Caco-2 (cell line): ENCODE data around the gene DGKG. TPM values are rescaled to one million over a fixed set of nuclear protein-coding genes. Genes with fewer than 3 reads are reported as not detected.

Source experiments
- BruUV-seq: library from RNA; stranded (reverse); fragments of 400-500 nt; replicated peaks from 2 replicates; lab custom pipeline; 2021; lab: Mats Ljungman, UMichigan
- CTCF ChIA-PET: fragments of 300-600 bp; sonication (Branson Sonifier 250); formaldehyde crosslinking; loops from one replicate; lab custom pipeline; 2022; ENCODE audit warnings: antibody characterized with exemption; lab: Charles Lee
- POLR2A ChIA-PET: fragments of 300-600 bp; sonication (Branson Sonifier 250); formaldehyde crosslinking; loops from one replicate; lab custom pipeline; 2022; ENCODE audit warnings: antibody characterized with exemption; lab: Charles Lee
- DNase-seq, 2 experiments: peaks; one replicate each; pipeline versions ENCODE4 v3.0.0 to v3.0.0-alpha.2; 2020 to 2022
- H3K27me3 ChIP-seq: replicated peaks from 2 replicates; pipeline ENCODE4 v1.6.0; 2011; ENCODE audit warnings: low read length; ENCODE audit not compliant: control insufficient read depth, insufficient read depth
- H3K36me3 ChIP-seq: 2 replicates; pipeline ENCODE4 v1.5.1; 2011; ENCODE audit warnings: low read length; ENCODE audit not compliant: control insufficient read depth, insufficient read depth
- H3K4me1 ChIP-seq: fragments of 250-450 bp; sonication (Bioruptor Pico); 2 replicates; pipeline ENCODE4 v1.5.1; 2020; ENCODE audit warnings: mild to moderate bottlenecking
- H3K4me3 ChIP-seq: 2 replicates; pipeline ENCODE4 v1.5.1; 2011; ENCODE audit warnings: low read depth, mild to moderate bottlenecking, control low read depth, low read length
- H3K9me3 ChIP-seq: fragments of 250-450 bp; sonication (Bioruptor Pico); 2 replicates; pipeline ENCODE4 v1.5.1; 2020; ENCODE audit warnings: mild to moderate bottlenecking, moderate library complexity
- H3K27ac Mint-ChIP-seq: one replicate; pipeline ENCODE4 v1.8.0; 2022; ENCODE audit warnings: mixed read lengths; ENCODE audit not compliant: unreplicated experiment
- H3K27me3 Mint-ChIP-seq: one replicate; pipeline ENCODE4 v1.8.0; 2022; ENCODE audit warnings: mixed read lengths; ENCODE audit not compliant: insufficient read depth, unreplicated experiment
- H3K36me3 Mint-ChIP-seq: one replicate; pipeline ENCODE4 v1.8.0; 2022; ENCODE audit warnings: mild to moderate bottlenecking, mixed read lengths; ENCODE audit not compliant: insufficient read depth, unreplicated experiment
- H3K4me1 Mint-ChIP-seq: one replicate; pipeline ENCODE4 v1.8.0; 2022; ENCODE audit warnings: low read depth, mixed read lengths; ENCODE audit not compliant: unreplicated experiment
- H3K4me3 Mint-ChIP-seq: one replicate; pipeline ENCODE4 v1.8.0; 2022; ENCODE audit warnings: mild to moderate bottlenecking, moderate library complexity, mixed read lengths; ENCODE audit not compliant: unreplicated experiment
- H3K9me3 Mint-ChIP-seq: one replicate; pipeline ENCODE4 v1.8.0; 2022; ENCODE audit warnings: mixed read lengths; ENCODE audit not compliant: unreplicated experiment
- intact Hi-C: fragments of 100-400 bp; cut with micrococcal nuclease; formaldehyde crosslinking; loops from one replicate; pipeline ENCODE4 v1.10.0; 2022; ENCODE audit not compliant: unreplicated experiment
- total RNA-seq: library from RNA; stranded (reverse); gene quantifications from 2 replicates; pipeline ENCODE4 v1.2.3, GENCODE V29; 2022
- TF ChIP-seq, protein P1 (sequence below), 2 experiments: fragments of 200-600 bp in 1 of 2; IDR thresholded peaks; 1 replicate in 1 of 2; 2 replicates in 1 of 2; pipeline versions ENCODE4 v1.5.1 to v1.8.0; 2011 to 2022; ENCODE audit warnings: antibody characterized with exemption in 1 of 2, control low read depth in 1 of 2, inconsistent platforms in 1 of 2, low read depth in 1 of 2, low read length in 1 of 2, mild to moderate bottlenecking in 1 of 2, moderate library complexity in 1 of 2; ENCODE audit not compliant: insufficient read depth in 1 of 2, severe bottlenecking in 1 of 2, unreplicated experiment in 1 of 2

The DGKG gene
- total RNA-seq, 1 experiment from 2014 or later: 0.32 TPM

DNA sequence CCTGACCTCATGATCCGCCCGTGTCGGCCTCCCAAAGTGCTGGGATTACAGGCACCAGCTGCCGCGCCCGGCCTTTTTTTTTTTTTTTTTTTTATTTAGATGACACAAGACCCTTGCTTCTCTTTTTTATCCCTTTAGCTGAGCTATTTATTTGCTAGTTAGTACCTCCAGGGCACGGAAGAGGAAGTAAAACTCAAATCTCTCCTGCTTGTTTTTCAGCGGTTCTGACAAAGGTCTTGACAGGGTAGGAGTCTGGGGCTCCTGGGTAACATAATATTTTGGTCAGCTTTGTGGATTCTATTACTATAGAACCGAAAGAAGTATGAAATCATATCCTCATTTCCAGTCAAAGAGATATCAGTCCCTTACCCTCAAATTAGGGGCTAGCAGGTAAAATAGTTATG lies 209.1 kb downstream of the DGKG start:
- DNase-seq: no peak
- H3K4me1 Mint-ChIP-seq: no peaks in the 10 kb centered on the region

GRCh38 chr3:186152361-186152798 lies 209.7 kb downstream of the DGKG start:
- H3K27me3 ChIP-seq: no peaks in the 10 kb centered on the region
- no peak overlapping the region for H3K4me3 Mint-ChIP-seq
- BruUV-seq: no TSS peak
- ChIA-PET CTCF (no interaction called here), POLR2A (no interaction called here)
- no peaks in the 10 kb centered on the region for H3K9me3 Mint-ChIP-seq
- TF ChIP-seq, protein P1, sequence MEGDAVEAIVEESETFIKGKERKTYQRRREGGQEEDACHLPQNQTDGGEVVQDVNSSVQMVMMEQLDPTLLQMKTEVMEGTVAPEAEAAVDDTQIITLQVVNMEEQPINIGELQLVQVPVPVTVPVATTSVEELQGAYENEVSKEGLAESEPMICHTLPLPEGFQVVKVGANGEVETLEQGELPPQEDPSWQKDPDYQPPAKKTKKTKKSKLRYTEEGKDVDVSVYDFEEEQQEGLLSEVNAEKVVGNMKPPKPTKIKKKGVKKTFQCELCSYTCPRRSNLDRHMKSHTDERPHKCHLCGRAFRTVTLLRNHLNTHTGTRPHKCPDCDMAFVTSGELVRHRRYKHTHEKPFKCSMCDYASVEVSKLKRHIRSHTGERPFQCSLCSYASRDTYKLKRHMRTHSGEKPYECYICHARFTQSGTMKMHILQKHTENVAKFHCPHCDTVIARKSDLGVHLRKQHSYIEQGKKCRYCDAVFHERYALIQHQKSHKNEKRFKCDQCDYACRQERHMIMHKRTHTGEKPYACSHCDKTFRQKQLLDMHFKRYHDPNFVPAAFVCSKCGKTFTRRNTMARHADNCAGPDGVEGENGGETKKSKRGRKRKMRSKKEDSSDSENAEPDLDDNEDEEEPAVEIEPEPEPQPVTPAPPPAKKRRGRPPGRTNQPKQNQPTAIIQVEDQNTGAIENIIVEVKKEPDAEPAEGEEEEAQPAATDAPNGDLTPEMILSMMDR (IDR thresholded peaks at IDR 0.05; ENCODE audit: insufficient read depth in 1 of 2, low read depth in 1 of 2, low read length in 1 of 2, severe bottlenecking in 1 of 2, unreplicated experiment in 1 of 2): no peak
- H3K36me3 Mint-ChIP-seq: no peaks in the 10 kb centered on the region
- H3K9me3 ChIP-seq: no peaks in the 10 kb centered on the region
- H3K36me3 ChIP-seq: no peaks in the 10 kb centered on the region
- H3K27ac Mint-ChIP-seq: no peak overlapping the region
- no peak overlapping the region for H3K4me3 ChIP-seq
- H3K4me1 ChIP-seq: no peaks in the 10 kb centered on the region
- no peaks in the 10 kb centered on the region for H3K27me3 Mint-ChIP-seq
- H3K4me1 Mint-ChIP-seq: no peaks in the 10 kb centered on the region
- intact Hi-C loops: no loop called here
- DNase-seq: no peak

More for the DNA sequence above, 209.1 kb downstream of the DGKG start:
- no peak overlapping the region for H3K27ac Mint-ChIP-seq
- intact Hi-C loops: no loop called here
- Histone ChIP-seq H3K27me3 (no peaks in the 10 kb centered on the region), H3K9me3 (no peaks in the 10 kb centered on the region), H3K4me1 (no peaks in the 10 kb centered on the region), H3K4me3 (no peak overlapping the region), H3K36me3 (no peaks in the 10 kb centered on the region)
- ChIA-PET CTCF (no interaction called here), POLR2A (interaction anchor here (0.6 kb wide), 1 partner anchor 18 kb away, joined by 3 read pairs; no protein-coding TSS in a partner anchor)
- BruUV-seq: no TSS peak
- TF ChIP-seq, protein P1 (IDR thresholded peaks at IDR 0.05; ENCODE audit: insufficient read depth in 1 of 2, low read depth in 1 of 2, low read length in 1 of 2, severe bottlenecking in 1 of 2, unreplicated experiment in 1 of 2): no peak
- H3K36me3 Mint-ChIP-seq: no peaks in the 10 kb centered on the region
- no peaks in the 10 kb centered on the region for H3K9me3 Mint-ChIP-seq
- no peaks in the 10 kb centered on the region for H3K27me3 Mint-ChIP-seq
- no peak overlapping the region for H3K4me3 Mint-ChIP-seq

DNA sequence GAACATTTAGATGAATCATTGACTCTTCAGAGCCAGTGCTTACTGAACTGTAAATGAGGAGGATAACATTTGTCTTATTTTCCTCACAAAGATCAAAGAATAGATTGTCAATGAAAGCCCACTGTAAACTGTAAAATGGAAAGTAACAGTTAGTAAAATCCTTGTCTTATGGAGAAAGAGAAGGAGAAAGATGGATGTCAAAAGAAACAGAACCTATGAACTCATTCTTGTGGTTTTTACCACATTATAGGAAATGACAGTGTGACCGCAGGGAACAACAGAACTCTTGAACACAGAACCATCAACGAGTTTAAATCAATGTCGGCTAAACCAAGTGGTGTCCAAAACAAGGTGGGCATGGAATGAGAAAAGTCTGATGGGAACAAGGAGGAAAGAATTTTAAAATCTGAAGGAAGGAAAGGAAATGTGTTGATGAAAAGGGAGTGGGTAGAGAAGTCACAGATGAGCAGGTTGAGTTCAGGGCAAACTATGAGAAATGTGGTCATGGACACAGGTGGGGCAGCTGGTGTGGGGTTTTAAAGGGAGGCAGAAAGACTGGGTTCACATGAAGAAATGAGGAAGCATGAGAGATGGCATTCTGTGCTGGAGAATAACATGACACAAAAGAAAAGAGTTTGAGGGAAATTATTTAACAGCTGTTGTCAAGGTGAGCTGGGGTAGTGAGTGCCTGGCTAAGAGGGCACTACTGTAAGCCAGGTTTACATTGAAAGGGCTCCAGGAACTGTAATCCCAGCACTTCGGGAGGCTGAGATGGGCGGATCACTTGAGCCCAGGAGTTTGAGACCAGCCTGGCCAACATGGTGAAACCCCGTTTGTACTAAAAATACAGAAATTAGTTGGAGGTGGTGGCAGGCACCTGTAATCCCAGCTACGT lies 210.7 kb downstream of the DGKG start:
- Histone ChIP-seq H3K4me1 (no peaks in the 10 kb centered on the region), H3K9me3 (no peaks in the 10 kb centered on the region), H3K4me3 (no peak overlapping the region), H3K36me3 (no peaks in the 10 kb centered on the region), H3K27me3 (no peaks in the 10 kb centered on the region)
- Mint-ChIP-seq H3K4me3 (no peak overlapping the region), H3K9me3 (no peaks in the 10 kb centered on the region), H3K27ac (no peak overlapping the region), H3K27me3 (no peaks in the 10 kb centered on the region), H3K36me3 (no peaks in the 10 kb centered on the region), H3K4me1 (no peaks in the 10 kb centered on the region)
- POLR2A ChIA-PET: no interaction called here
- no TSS peak for BruUV-seq
- TF ChIP-seq, protein P1 (IDR thresholded peaks at IDR 0.05; ENCODE audit: insufficient read depth in 1 of 2, low read depth in 1 of 2, low read length in 1 of 2, severe bottlenecking in 1 of 2, unreplicated experiment in 1 of 2): no peak
- intact Hi-C loops: no loop called here
- no peak for DNase-seq
- CTCF ChIA-PET: no interaction called here
